ENCODE data around the gene GDF7.

GDF7 gene

GRCh38 chr2:20666304-20667150, at the start of gene GDF7:
TSS of gene GDF7 (plus strand) at chr2:20667144. CDS start at chr2:20667240, 96 bp downstream.
- no peak for DNase-seq (ENCODE audit: low read depth)

- DNase-seq (ENCODE audit: low read depth): peak; percentile 91
These were observed 49.0 kb upstream of the GDF7 start for GRCh38 chr2:20617892-20618467.

- DNase-seq (ENCODE audit: low read depth): no peak
These were observed 48.5 kb upstream of the GDF7 start for GRCh38 chr2:20618468-20618885.

GRCh38 chr2:20618886-20619521, 47.9 kb upstream of the GDF7 start:
- DNase-seq (ENCODE audit: low read depth): no peak

- no peak for DNase-seq (ENCODE audit: low read depth)
These were observed 47.3 kb upstream of the GDF7 start for GRCh38 chr2:20619624-20620024.

GRCh38 chr2:20620271-20620681, 46.7 kb upstream of the GDF7 start:
- no peak for DNase-seq (ENCODE audit: low read depth)

- DNase-seq (ENCODE audit: low read depth): no peak
These were observed 46.1 kb upstream of the GDF7 start for GRCh38 chr2:20620696-20621365.

GRCh38 chr2:20621366-20622295, 45.3 kb upstream of the GDF7 start:
- no peak for DNase-seq (ENCODE audit: low read depth)

GRCh38 chr2:20622296-20622686, 44.7 kb upstream of the GDF7 start:
- no peak for DNase-seq (ENCODE audit: low read depth)

- no peak for DNase-seq (ENCODE audit: low read depth)
These were observed 44.2 kb upstream of the GDF7 start for GRCh38 chr2:20622731-20623130.

- no peak for DNase-seq (ENCODE audit: low read depth)
These were observed 43.7 kb upstream of the GDF7 start for GRCh38 chr2:20623241-20623640.

- DNase-seq (ENCODE audit: low read depth): no peak
These were observed 43.2 kb upstream of the GDF7 start for GRCh38 chr2:20623741-20624155.

GRCh38 chr2:20624156-20624883, 42.6 kb upstream of the GDF7 start:
- DNase-seq (ENCODE audit: low read depth): no peak

GRCh38 chr2:20624884-20625485, 42.0 kb upstream of the GDF7 start:
- DNase-seq (ENCODE audit: low read depth): no peak

GRCh38 chr2:20625491-20626391, 41.2 kb upstream of the GDF7 start:
- DNase-seq (ENCODE audit: low read depth): no peak

GRCh38 chr2:20626392-20626697, 40.6 kb upstream of the GDF7 start:
- DNase-seq (ENCODE audit: low read depth): no peak

- no peak for DNase-seq (ENCODE audit: low read depth)
These were observed 40.0 kb upstream of the GDF7 start for GRCh38 chr2:20626698-20627513.

- no peak for DNase-seq (ENCODE audit: low read depth)
These were observed 39.1 kb upstream of the GDF7 start for GRCh38 chr2:20627712-20628380.

Data from HS-27A (cell line).